DND-41 (cell line): Measurements from ENCODE around the gene FHDC1.

Source experiments
- ATAC-seq: fragments of 200-7000 bp; cut with Tn5 transposase; 3 replicates; pipeline ENCODE4 v1.9.1; 2021; ENCODE audit warnings: low read depth; ENCODE audit not compliant: insufficient read depth
- DNase-seq: peaks from one replicate; pipeline ENCODE4 v3.0.0-alpha.2; 2020
- H2AFZ ChIP-seq: 2 replicates; pipeline ENCODE4 v1.6.0; 2012; ENCODE audit warnings: low read depth, low read length
- H3K27ac ChIP-seq: 2 replicates; pipeline ENCODE4 v1.5.1; 2012; ENCODE audit warnings: low read length, inconsistent platforms
- H3K27me3 ChIP-seq: fragments of 200-600 bp; sonication (generic); 2 replicates; pipeline ENCODE4 v1.6.0; 2012; ENCODE audit warnings: low read length, mild to moderate bottlenecking, inconsistent platforms; ENCODE audit not compliant: insufficient read depth, poor library complexity
- H3K36me3 ChIP-seq: 2 replicates; pipeline ENCODE4 v1.5.1; 2012; ENCODE audit warnings: low read length, inconsistent platforms; ENCODE audit not compliant: insufficient read depth
- H3K4me1 ChIP-seq: 2 replicates; pipeline ENCODE4 v1.5.1; 2012; ENCODE audit warnings: mild to moderate bottlenecking, low read length; ENCODE audit not compliant: insufficient read depth
- H3K4me2 ChIP-seq: 2 replicates; pipeline ENCODE4 v1.6.0; 2012; ENCODE audit warnings: mild to moderate bottlenecking, moderate library complexity, low read length, inconsistent platforms; ENCODE audit not compliant: insufficient read depth
- H3K4me3 ChIP-seq, 2 experiments: fragments of 200-600 bp in 1 of 2; shearing (Covaris generic) in 1 of 2; 2 replicates each; pipeline ENCODE4 v1.5.1; 2012 to 2016; ENCODE audit warnings: inconsistent platforms in 2 of 2, low read length in 2 of 2, mild to moderate bottlenecking in 2 of 2, low read depth in 1 of 2, moderate library complexity in 1 of 2
- H3K79me2 ChIP-seq: 2 replicates; pipeline ENCODE4 v1.6.0; 2012; ENCODE audit warnings: low read length, inconsistent platforms; ENCODE audit not compliant: insufficient read depth
- H3K9ac ChIP-seq: 2 replicates; pipeline ENCODE4 v1.6.0; 2012; ENCODE audit warnings: low read depth, mild to moderate bottlenecking, inconsistent platforms, low read length, moderate library complexity
- H3K9me3 ChIP-seq: 2 replicates; pipeline ENCODE4 v1.5.1; 2012; ENCODE audit warnings: low read length, moderate library complexity, mild to moderate bottlenecking, inconsistent platforms; ENCODE audit not compliant: insufficient read depth, severe bottlenecking
- H4K20me1 ChIP-seq: 2 replicates; pipeline ENCODE4 v1.6.0; 2012; ENCODE audit warnings: low read length; ENCODE audit not compliant: insufficient read depth
- CTCF ChIP-seq: IDR thresholded peaks from 2 replicates; pipeline ENCODE4 v1.5.1; 2012; ENCODE audit warnings: borderline replicate concordance, low read length, moderate library complexity, mild to moderate bottlenecking; ENCODE audit not compliant: poor library complexity, severe bottlenecking; ENCODE audit errors: extremely low read depth
- EZH2 ChIP-seq: IDR thresholded peaks from 3 replicates; pipeline ENCODE4 v1.6.1; 2012; ENCODE audit warnings: borderline replicate concordance, low read depth, mild to moderate bottlenecking, moderate library complexity, low read length, inconsistent platforms; ENCODE audit not compliant: severe bottlenecking

The FHDC1 gene

GRCh38 chr4:152943672-152944071, 7.5 kb downstream of the FHDC1 start:
- Histone ChIP-seq H3K4me2 (no peak overlapping the region), H3K27me3 (peaks cover 17% of the 10 kb centered on the region), H3K4me3 (no peak overlapping the region), H4K20me1 (0 out of 2 replicates have a peak, but pooled peaks cover under 1% of the 10 kb centered on the region), H3K27ac (no peak overlapping the region), H3K36me3 (no peaks in the 10 kb centered on the region), H3K79me2 (no peaks in the 10 kb centered on the region), H2AFZ (no peak overlapping the region), H3K4me1 (no peaks in the 10 kb centered on the region), H3K9ac (no peak overlapping the region), H3K9me3 (no peaks in the 10 kb centered on the region)
- no peak for TF ChIP-seq CTCF
- TF ChIP-seq EZH2: no peak
- DNase-seq (no peak), ATAC-seq (no peak)

GRCh38 chr4:152944666-152945320, 8.7 kb downstream of the FHDC1 start:
- H3K4me2 ChIP-seq: no peak overlapping the region
- no peak for DNase-seq
- H3K4me1 ChIP-seq: no peaks in the 10 kb centered on the region
- H3K4me3 ChIP-seq: no peak overlapping the region
- no peak for TF ChIP-seq CTCF
- no peak for TF ChIP-seq EZH2
- no peak for ATAC-seq
- no peaks in the 10 kb centered on the region for H4K20me1 ChIP-seq
- no peak overlapping the region for H3K27ac ChIP-seq
- peaks cover 7% of the 10 kb centered on the region for H3K27me3 ChIP-seq
- H2AFZ ChIP-seq: no peak overlapping the region
- H3K9me3 ChIP-seq: no peaks in the 10 kb centered on the region
- no peaks in the 10 kb centered on the region for H3K79me2 ChIP-seq
- no peak overlapping the region for H3K9ac ChIP-seq
- no peaks in the 10 kb centered on the region for H3K36me3 ChIP-seq

GRCh38 chr4:152945639-152946038, 9.5 kb downstream of the FHDC1 start:
- Histone ChIP-seq H3K36me3 (no peaks in the 10 kb centered on the region), H3K79me2 (no peaks in the 10 kb centered on the region), H3K27me3 (no peaks in the 10 kb centered on the region), H2AFZ (no peak overlapping the region), H4K20me1 (no peaks in the 10 kb centered on the region), H3K4me1 (no peaks in the 10 kb centered on the region), H3K9ac (no peak overlapping the region), H3K4me3 (no peak overlapping the region), H3K9me3 (no peaks in the 10 kb centered on the region), H3K4me2 (no peak overlapping the region), H3K27ac (no peak overlapping the region)
- TF ChIP-seq EZH2 (no peak), CTCF (no peak)
- DNase-seq: no peak
- ATAC-seq: no peak
